KOPT-K1 (cell line): Measurements from ENCODE around the gene SH3GL1.

ENCODE experiments used
- H3K27ac ChIP-seq: fragments of 200-600 bp; sonication (generic); 2 replicates; pipeline ENCODE4 v1.5.1; 2016; ENCODE audit warnings: antibody characterized with exemption, mild to moderate bottlenecking, low read depth, low read length; ENCODE audit not compliant: poor library complexity, severe bottlenecking
- H3K36me3 ChIP-seq: fragments of 200-600 bp; sonication (generic); 2 replicates; pipeline ENCODE4 v1.5.1; 2017; ENCODE audit warnings: antibody characterized with exemption, mild to moderate bottlenecking, low read length, moderate library complexity; ENCODE audit not compliant: insufficient read depth
- H3K9me3 ChIP-seq: fragments of 200-600 bp; sonication (generic); 2 replicates; pipeline ENCODE4 v1.5.1; 2017; ENCODE audit warnings: antibody characterized with exemption, low read length, mild to moderate bottlenecking; ENCODE audit not compliant: insufficient read depth, poor library complexity, severe bottlenecking

The SH3GL1 gene

DNA sequence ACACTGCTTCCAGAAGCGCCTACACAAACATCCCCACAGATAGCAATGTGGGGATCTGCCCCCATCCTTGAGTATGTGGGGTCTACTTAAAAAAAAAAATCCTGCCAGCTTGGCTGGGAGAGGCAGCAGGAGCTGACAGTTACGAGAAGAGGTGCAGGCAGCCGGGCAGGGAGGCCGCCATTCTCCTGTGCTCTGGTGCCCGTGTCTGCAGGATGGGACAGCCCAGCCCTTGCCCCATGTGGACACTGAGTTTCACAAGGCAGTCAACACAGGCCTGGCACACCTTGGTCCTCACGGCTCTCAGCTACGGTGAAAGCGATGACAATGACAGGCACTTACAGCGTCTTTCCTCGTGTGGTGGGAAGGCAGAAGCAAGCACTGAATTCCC is 33.0 kb downstream of the SH3GL1 start:
- Histone ChIP-seq H3K27ac (no peak overlapping the region), H3K36me3 (peaks cover 43% of the 10 kb centered on the region), H3K9me3 (no peaks in the 10 kb centered on the region)

GRCh38 chr19:4366666-4367335 is 33.5 kb downstream of the SH3GL1 start:
- Histone ChIP-seq H3K27ac (no peak overlapping the region), H3K36me3 (peaks cover 48% of the 10 kb centered on the region), H3K9me3 (no peaks in the 10 kb centered on the region)

DNA sequence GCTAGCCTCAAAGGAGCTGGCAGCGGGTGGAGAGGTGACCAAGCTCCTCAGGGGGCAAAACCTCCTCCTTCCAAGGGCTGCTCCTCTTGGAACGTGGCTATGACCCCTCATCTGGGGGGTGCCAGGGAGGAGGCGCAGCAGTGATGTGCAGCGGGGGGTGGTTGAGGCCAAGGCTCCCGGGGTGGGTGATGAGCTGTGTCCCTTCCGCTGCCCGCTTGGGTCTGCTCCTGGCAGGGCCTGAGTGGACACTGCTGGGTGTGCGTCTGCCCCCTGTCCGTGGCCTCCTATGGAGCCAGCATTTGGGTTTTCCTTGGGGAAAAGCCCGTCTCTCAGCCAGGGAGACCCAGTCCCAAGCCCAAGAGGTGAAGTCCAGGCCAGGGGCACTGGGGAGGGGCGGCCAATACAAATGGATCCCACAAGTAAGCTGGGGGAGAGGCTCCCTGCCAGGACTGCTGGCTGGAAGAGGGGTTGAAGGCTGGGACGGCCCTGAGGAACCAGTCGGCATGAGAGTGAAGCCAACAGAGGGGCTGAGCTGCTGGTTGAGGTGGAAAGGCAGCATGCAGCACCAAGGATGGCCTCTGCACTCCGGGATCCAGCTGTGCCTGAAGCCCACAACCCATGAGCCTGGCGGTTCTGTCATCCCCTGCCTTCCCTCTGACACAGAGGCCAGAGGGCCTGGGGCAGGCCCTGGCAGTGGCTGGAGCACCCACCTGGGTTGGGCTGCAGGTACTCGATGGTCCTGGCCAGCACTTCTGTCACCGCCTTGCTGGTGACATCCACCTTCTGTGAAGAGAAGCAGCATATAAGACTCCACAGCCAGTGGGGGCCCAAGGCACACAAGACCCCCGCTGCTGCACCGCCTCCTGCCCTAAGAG is 34.3 kb downstream of the SH3GL1 start:
- Histone ChIP-seq H3K9me3 (no peaks in the 10 kb centered on the region), H3K36me3 (peaks cover 56% of the 10 kb centered on the region), H3K27ac (no peak overlapping the region)

DNA sequence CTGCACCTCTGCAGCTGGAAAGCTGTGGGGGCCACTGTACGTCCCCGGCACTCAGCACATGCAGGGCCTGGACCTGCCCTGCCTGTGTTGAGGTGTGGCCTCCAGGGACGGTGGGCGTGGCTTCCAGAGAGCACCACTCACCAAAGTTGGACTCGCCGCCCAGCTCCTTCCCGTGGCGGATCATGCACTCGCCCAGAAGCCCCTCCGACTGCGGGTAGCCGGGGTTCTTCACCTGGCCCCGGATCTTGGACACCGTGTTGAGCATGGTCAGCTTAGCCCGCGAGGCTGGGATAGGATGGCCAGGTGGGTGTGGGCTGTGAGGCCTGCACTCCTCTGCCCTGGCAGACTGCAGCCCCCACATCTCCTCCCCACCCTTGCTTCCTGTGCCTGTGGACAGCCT is 35.0 kb downstream of the SH3GL1 start:
- Histone ChIP-seq H3K36me3 (peaks cover 63% of the 10 kb centered on the region), H3K27ac (no peak overlapping the region)

DNA sequence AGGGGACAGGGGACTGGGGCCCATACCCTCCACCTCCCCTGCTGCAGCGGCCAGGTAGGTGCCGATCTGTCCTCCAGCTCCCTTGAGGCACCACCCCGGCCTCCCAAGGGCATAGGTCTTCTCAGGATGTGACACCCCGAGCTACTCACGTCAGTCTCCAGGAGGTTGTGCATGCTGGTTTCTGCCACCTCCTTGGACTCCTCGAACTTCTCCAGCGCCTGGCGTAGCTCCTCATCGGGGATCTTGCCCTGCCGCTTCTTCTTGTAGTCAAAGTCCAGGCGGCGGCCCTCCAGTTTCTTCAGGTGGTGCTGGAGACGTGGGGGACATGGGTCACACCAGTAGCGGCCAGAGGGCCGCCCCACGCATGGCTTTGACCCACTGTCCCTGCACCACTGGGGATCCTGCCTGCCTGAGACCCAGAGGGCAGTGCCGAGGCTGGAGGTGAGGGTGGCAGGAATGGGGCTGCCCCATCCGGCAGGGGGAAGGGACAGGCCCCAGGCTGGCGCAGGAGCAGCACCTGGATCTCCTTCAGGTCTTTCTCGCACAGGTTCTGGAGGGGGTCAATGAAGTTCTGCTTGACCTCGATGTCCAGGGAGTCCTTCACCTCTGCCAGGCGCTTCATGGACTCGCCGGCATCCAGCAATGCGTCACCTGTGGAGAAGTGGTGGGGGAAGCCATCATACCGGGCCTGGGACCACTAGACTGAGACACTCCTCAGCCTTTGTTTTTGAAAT is 36.6 kb downstream of the SH3GL1 start:
- peaks cover 79% of the 10 kb centered on the region for H3K36me3 ChIP-seq

More for the DNA sequence above, 35.0 kb downstream of the SH3GL1 start:
- H3K9me3 ChIP-seq, result no peaks in the 10 kb centered on the region

DNA sequence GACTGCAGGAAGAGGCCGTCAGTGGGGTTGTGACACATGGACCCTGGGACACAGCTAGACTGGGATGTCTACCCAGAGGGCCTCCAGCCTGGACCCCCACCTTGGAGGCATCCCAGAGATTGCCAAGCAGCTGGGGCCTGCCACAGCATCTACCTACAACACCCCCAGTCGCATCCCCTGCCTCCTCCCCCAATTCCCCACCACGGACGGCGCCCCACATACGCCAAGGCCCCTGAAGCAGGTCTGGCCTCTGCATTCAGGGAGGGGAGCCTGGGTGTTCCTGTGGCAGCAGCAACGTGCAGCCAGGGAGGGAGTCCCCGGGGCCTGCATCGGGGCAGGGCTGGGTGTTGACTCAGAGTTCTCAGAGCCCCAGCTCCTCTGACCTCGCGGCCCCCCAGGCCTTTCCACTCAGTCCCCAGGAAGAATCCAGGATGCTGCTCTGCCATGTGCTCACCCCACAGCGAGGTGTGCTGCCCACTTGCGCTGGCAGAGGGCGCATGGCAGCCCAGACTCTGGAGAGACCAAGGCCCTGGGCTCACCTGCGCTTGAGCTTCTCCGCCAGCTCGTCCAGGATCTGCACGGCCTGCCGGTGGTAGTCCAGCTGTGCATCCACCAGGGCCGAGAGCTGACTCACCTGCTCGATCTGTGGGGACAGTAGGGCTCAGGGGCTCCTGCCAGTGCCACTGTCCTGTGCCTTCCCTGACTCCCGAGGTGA is 37.4 kb downstream of the SH3GL1 start:
- peaks cover 86% of the 10 kb centered on the region for H3K36me3 ChIP-seq

More for the DNA sequence above, 36.6 kb downstream of the SH3GL1 start:
- Histone ChIP-seq H3K9me3 (no peaks in the 10 kb centered on the region), H3K27ac (no peak overlapping the region)

GRCh38 chr19:4362101-4362828 is 38.1 kb downstream of the SH3GL1 start:
- Histone ChIP-seq H3K9me3 (no peaks in the 10 kb centered on the region), H3K36me3 (peaks cover 93% of the 10 kb centered on the region), H3K27ac (no peak overlapping the region)

More for the DNA sequence above, 37.4 kb downstream of the SH3GL1 start:
- H3K9me3 ChIP-seq, result no peaks in the 10 kb centered on the region
- H3K27ac ChIP-seq, result no peak overlapping the region

DNA sequence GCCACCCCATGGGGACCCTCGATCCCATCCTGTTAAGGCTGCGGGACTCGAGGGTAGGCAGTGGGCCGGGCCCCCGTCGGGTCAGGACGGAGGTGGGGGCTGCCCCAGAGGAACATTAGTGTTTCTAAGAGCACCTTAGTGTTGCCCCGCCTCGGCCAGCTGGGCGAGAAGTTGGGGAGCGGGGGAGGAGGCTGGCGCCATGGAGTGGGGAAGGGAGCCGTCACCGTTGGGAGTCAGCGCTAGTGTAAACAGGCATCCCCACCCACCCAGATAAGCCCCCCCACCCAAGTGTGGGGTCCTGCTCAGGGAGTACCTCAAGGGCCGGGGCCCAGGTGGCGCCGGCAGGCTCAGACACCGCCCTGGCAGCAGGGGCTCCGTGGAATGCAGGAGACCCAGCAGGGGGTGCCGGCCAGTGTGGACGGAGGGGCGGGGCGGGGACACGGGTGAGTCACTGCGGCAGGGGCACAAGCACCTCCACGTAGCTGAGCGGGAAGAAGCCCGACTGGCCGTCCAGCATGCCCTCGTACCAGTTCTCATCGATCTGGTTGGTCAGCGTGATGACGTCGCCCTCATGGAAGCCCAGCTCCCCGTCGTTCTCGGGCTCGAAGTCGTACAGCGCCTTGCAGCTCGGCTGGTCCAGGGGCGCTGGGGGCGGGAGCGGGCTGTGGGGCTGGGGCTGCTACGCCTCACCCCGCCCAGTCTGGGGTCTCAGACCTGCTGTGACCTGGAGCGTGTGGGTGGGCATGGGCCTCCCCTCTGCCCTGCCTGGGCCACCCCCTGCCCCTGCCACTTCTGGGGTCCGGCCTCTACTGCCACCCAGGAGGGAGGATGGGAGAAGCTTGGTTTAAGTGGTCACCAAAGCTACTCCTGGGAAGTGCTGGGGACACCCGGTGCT is 38.9 kb downstream of the SH3GL1 start:
- H3K27ac ChIP-seq, result no peak overlapping the region
- peaks cover 94% of the 10 kb centered on the region for H3K36me3 ChIP-seq

DNA sequence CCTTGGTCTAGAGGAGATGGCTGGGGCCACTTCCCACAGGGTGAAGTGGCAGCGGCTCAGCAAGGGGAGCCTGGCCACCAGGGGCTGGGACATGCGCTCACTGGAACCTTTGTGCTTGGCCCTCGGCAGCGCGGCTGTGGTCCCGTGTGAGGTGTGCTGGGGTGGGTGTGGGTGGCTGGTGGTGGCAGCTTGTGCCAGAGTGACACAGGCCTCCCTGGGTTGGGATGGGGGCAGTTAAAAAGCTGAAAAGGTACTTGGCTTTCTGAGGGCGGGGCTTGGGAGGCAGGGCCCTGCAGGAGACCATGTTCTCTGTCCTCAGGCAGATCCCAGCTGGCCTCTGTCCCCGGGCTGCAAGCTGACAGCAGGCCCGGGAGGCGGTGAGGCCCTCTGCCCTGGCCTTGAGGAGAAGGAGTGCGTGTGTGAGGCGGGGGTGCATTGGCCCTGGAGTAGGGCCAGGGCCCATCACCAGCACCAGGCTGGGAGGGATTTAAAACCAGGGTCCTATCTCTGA is 39.7 kb downstream of the SH3GL1 start:
- no peaks in the 10 kb centered on the region for H3K9me3 ChIP-seq
- H3K27ac ChIP-seq, result no peak overlapping the region
- peaks cover 91% of the 10 kb centered on the region for H3K36me3 ChIP-seq

More for the DNA sequence above, 38.9 kb downstream of the SH3GL1 start:
- no peaks in the 10 kb centered on the region for H3K9me3 ChIP-seq

DNA sequence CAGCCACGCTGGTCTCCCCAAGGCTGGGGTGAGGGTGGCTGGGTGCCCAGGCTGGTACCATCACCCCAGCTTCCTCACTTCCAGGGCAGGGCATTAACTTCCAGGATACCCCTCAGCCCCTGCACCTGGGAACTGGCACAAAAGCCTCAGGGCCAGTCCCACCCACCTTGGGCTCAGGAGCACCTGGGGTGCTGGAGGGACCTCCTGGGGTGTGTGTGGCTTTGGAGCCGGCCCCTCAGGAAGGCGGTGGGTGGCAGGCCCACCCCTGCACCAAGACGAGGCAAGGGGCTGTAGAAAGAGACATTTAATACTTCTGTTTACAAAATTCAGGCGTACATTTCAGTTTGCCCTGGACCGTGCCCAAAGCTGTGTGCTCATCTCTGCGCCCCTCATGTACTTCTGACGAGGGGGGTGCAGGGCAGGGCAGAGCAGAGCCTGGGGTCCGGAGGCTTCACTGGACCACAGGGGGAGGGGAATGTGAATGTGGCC is 40.2 kb downstream of the SH3GL1 start:
- H3K36me3 ChIP-seq, result peaks cover 86% of the 10 kb centered on the region
- no peak overlapping the region for H3K27ac ChIP-seq
- no peaks in the 10 kb centered on the region for H3K9me3 ChIP-seq

GRCh38 chr19:4359627-4360000 is 40.7 kb downstream of the SH3GL1 start:
- Histone ChIP-seq H3K27ac (no peak overlapping the region), H3K36me3 (peaks cover 83% of the 10 kb centered on the region), H3K9me3 (no peaks in the 10 kb centered on the region)

DNA sequence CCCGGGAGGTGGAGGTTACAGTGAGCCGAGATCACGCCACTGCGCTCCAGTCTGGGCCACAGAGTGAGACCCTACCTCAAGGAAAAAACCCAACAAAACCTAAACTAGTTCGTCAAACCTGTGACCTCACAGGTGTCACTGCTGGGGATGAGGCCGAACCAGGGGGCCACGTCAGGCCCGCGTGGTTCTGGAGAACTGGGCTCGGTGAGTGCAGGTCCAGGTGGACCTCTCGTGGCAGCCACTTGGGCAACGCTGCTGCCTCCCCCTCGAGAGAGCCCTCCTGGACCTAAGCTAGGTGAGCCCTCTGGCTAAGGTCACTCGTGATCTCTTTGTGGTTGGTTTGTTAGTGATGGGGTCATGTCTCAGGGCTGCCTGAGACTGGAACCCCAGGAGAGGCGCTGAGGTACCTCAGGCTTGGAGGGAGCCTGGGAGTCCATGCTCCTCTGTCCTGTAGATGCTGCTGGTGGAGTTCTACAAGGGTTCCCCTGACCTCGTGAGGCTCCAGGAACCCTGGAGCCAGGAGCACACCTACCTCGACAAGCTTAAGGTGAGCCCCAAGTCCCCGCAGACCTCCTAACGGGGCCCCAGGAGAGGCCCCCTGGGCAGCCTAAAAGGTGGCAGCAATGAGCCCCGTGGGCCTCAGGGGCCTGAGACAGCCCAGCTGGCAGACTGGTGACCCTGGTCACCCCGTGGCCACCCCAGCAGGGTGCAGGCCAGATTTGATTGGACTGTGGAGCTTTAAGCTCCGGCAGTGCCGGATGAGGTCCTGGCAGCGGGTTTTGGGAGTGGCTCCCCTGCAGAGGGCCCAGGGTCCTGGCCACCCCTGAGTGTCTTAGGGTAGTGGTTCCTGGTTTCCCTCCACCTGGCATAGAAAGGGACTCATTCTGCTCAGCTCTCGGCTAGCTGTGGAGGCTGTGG is 41.4 kb downstream of the SH3GL1 start:
- H3K27ac ChIP-seq, result no peak overlapping the region
- H3K36me3 ChIP-seq, result peaks cover 80% of the 10 kb centered on the region
- no peaks in the 10 kb centered on the region for H3K9me3 ChIP-seq
